Activated naive CD4-positive, alpha-beta T cell treated with anti-CD3 and anti-CD28 coated beads, Interleukin-2, amount 50 U/mL, for 16 hours (primary cell): Measurements from ENCODE around the gene TFDP1.

Experiments used
- DNase-seq: peaks from one replicate; pipeline ENCODE4 v3.0.0-alpha.2; 2020

TFDP1 gene

GRCh38 chr13:113599391-113599790, 14.8 kb downstream of the TFDP1 start:
- DNase-seq, result no peak

DNA sequence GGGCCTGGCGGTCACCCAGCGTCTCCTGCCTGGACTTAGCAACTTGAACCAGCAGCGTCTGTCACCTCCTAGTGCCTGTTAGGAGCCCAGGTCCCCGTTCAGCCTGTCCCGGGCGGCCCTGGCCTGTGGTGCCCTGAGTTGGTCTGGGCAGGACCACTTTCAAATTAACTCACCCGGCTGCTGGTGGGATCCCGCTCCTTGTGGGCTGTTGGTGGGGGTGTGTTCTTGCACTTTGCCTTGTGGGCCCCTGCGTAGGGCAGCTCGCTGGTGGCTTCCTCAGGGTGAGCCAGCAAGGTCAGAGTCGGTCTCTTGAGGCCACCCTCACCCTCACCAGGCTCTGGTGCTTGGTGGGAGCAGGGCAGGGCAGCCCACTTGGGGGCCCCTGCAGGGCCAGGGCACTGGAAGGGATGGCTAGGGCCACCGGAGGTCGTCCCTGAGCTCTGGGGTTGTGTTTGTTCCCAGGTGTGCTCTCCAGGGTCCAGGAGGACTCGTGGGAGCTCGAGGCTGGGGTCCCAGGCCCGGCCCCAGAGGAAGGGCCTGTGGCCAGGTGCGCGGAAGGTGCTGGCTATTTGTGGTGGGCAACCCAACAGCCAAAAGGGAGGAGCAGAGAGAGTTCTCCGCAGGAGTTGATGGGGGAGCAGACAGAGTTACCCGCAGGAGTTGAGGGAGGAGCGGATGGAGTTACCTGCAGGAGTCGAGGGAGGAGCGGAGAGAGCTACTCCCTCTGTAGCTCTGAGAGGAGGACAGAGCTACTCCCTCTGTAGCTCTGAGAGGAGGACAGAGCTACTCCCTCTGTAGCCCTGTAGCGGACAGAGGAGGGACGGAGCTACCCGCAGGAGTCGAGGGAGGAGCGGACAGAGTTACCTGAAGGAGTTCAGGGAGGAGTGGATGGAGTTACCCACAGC, 16.9 kb downstream of the TFDP1 start:
- DNase-seq, result no peak

DNA sequence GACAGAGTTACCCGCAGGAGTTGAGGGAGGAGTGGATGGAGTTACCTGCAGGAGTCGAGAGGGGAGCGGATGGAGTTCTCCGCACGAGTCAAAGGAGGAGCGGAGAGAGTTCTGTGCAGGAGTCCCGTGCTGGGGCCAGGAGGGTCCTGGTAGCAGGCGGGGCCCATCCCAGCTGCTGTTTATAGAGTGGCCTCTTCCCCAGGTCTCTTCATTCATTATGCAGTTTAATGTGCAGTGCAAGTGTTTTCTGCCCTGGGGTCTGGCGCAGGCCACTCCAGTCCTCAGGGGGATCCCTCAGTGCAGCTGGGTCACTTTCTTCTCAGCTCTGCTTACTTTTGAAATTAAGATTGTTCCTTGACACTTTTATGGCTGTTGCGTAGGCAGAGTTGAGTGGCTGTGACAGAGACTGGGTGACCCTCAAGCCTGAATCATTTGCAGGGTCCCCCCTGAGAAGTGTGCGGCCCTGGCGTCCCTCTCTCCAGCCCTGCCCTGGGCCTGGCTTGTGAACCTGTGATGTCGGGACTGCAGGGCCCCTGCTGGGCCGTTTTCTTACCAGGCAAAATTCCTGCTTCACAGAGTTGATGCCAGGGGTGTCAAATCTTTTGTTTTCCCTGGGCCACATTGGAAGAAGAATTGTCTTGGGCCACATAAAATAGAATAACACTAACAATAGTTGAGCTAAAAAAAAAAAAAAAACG, 17.9 kb downstream of the TFDP1 start:
- DNase-seq, result no peak

DNA sequence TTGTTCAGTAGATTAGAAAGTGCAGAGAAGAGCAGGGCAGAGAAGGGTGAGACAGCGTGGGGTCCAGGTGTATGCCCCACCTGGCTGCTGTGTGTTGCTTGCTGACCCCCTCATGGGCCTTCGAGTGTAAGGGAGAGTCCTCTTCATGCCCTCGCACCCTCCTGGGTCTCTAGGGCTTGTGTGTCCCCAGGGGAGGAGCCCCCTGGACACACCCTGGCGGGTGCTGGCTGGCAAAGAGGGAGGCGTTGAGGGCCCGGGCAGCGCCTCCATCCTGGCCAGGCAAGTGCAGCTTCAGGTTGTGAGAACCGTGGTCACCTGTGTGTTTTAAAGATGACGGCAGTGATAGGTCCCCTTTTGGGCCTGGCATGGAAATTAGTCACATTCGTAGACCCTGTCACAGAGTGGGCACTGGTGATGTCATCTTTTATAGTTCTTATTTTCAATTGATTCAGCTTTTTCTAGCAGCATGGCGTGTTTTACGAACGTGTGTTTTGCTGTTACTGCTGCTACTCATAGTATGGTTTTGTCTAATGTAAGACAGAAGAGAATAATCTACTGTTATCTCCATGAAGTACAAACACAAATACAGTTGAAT, 18.7 kb downstream of the TFDP1 start:
- no peak for DNase-seq

DNA sequence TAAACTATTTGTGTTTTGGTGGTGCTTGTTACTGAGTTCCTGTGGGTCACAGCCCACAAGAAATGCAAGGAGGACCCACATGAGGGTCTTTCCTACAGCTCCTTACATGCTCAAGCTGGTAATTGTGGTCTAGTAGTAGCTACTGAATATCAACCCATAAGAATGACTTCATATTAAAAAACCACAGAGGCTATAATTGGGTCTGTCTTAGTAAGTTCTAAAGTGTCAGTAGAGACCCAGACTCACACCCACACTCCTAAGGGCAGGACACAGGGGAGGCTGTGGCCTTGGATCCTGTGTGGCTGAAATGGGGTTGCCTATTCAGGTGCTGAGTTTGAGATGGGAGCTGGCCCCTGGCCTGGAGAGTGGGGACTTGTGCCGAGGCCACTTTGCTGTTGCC, 19.6 kb downstream of the TFDP1 start:
- no peak for DNase-seq

- DNase-seq, result no peak
These were observed 20.9 kb downstream of the TFDP1 start for GRCh38 chr13:113605461-113605860.

DNA sequence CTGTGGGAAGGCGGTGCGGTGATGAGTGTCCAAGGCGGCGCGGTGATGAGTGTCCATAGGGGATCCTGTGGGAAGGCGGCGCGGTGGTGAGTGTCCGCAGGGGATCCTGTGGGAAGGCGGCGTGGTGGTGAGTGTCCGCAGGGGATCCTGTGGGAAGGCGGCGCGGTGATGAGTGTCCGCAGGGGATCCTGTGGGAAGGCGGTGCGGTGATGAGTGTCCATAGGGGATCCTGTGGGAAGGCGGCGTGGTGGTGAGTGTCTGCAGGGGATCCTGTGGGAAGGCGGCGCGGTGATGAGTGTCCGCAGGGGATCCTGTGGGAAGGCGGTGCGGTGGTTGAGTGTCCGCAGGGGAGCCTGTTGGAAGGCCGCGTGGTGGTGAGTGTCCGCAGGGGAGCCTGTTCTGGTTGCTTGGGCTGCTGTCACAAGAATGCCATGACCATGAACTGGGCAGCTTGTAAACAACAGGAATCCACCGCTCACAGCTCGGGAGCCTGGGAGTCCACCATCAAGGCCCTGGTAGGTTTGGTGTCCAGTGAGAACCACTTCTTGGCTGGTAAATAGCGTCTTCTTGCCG, 21.4 kb downstream of the TFDP1 start:
- DNase-seq, result no peak

- DNase-seq, result no peak
These were observed 22.7 kb downstream of the TFDP1 start for GRCh38 chr13:113607056-113607888.

- DNase-seq, result no peak
These were observed 23.5 kb downstream of the TFDP1 start for GRCh38 chr13:113607889-113608635.

- DNase-seq, result no peak
These were observed 24.5 kb downstream of the TFDP1 start for GRCh38 chr13:113608967-113609533.

DNA sequence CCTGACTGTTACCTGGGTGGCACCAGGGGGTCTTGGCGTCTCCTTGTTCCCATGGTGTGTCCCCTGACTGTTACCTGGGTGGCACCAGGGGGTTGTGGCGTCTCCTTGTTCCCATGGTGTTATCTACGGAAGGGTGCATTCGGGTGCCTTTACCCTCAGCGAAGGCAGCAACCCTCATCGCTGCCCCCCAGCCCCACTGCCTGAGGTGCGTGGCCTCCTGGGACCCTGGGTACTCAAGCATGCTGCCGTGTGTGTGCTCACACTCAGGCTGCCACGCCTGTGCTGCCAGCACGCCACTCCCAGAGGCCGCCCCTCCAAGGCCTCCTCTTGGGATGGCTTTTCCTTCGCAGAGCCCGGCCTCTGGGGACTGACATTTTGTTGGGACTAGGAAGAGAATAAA, 25.1 kb downstream of the TFDP1 start:
- no peak for DNase-seq

DNA sequence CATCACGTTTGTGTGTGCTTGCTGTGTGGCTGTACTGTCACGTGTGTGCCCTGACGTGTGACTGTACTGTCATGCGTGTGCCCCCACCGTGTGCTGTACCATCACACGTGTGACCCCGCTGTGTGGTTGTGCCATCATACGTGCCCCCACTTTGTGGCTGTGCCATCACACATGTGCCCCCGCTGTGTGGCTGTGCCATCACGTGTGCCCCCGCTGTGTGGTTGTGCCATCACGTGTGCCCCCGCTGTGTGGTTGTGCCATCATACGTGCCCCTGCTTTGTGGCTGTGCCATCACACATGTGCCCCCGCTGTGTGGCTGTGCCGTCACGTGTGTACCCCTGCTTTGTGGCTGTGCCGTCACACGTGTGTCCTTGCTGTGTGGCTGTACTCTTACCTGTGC, 25.7 kb downstream of the TFDP1 start:
- no peak for DNase-seq

GRCh38 chr13:113611996-113612395, 27.4 kb downstream of the TFDP1 start:
- no peak for DNase-seq

GRCh38 chr13:113612607-113613006, 28.1 kb downstream of the TFDP1 start:
- DNase-seq, result no peak

GRCh38 chr13:113613789-113614379, 29.3 kb downstream of the TFDP1 start:
- DNase-seq, result no peak

DNA sequence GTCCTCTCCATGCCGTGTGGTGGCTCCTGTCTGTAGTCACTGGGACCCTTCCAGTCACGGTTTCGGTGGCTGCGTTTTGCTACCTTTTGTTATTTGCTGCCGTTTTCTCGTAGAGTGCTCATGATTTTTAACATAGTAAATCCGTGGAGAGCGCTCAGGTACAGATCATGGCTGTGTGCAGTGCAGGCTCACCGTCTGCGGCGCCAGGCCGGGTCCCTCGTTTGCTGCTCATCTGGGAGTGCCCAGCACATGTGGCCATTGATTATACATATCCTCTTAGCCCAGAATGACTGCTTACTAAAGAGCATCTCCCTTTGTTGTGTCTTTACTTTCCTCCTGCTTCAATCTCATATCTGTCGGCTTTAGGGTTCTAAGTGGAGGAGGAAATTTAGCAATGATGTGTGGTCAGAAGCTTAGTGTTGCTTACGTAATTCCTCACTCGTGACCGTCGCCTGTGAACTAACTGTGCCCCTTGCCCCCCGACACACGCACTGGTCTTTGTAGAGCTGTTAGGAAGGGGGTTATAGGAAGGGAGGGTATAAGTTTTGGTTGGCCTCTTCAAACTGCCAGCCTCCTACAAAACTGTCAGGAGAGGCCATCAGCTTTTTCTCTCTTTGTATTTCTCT, 31.8 kb downstream of the TFDP1 start:
- DNase-seq, result no peak

DNA sequence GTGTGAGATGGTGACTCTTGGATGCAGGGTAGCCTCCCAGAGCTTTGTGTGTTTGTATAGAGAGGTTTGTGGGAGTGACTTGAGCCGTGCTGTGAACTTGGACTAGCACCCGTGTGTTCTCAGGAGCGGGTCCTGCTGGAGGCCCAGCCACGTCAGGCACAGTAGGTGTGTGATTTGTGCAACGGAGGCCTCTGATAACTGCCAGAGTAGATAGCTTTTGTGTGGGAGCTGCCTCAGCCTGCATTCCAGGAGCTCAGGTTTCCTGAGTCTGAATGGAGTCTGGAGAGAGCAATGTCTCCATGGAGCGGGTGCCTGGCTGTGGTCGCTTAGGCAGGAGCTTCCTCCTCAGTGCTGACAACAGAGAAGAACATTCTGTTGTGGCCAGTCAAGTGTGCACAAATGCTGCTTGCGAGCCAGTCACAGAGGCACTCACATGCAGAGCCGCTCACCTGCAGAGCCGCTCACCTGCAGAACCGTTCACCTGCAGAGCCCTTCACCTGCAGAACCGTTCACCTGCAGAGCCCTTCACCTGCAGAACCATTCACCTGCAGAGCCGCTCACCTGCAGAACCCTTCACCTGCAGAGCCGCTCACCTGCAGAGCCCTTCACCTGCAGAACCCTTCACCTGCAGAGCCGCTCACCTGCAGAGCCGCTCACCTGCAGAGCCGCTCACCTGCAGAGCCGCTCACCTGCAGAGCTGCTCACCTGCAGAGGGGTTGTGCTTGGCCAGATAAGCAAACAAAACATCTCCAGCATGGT, 32.6 kb downstream of the TFDP1 start:
- no peak for DNase-seq

GRCh38 chr13:113617961-113618360, 33.4 kb downstream of the TFDP1 start:
- no peak for DNase-seq

- no peak for DNase-seq
These were observed 33.9 kb downstream of the TFDP1 start for GRCh38 chr13:113618455-113618854.
